ENCODE data around the gene MTUS2.
A peak's percentile ranks its signal among the peaks of the same experiment; 100 is the strongest.

Gene MTUS2

DNA sequence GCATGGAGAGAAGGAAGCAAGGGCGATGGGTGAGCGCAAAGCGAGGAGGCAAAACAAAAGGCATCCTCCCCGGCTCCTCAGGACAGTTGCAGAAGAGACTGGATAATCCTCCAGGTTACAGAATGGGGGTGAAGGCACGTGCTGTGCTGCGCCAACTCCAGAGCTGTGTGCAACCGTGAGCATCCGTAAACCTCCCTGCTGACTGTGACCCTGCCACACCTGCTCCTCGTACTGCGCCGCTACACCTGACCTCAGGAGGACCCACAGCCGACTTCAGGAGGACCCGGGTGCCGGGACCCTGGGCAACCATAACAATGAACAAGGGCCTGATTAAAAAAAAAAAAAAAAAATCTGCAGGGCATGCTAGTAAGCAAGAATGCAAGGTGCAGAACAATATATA is 706.6 kb downstream of the MTUS2 start:
- DNase-seq (ENCODE audit: low spot score) = no peak

DNA sequence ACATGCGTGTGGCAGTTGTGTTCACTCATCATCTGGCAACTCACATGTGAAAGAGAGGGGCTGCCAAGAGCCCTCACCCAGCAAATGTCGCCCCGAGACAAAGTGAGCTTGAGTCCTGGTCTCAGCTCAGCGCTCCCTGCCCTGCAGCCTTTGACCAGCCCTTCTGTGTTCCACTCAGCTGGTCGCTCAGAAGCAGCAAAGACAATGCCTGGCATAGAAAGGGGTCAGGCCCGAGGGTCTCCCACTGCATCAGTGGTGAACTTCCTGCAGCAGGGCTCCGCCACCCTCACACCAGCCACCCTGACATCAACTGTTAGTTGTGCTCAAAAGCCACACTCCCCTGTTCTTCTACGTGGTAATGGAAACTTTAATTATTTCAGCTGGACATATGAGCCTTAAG is 707.4 kb downstream of the MTUS2 start:
- DNase-seq (ENCODE audit: low spot score) = no peak

DNA sequence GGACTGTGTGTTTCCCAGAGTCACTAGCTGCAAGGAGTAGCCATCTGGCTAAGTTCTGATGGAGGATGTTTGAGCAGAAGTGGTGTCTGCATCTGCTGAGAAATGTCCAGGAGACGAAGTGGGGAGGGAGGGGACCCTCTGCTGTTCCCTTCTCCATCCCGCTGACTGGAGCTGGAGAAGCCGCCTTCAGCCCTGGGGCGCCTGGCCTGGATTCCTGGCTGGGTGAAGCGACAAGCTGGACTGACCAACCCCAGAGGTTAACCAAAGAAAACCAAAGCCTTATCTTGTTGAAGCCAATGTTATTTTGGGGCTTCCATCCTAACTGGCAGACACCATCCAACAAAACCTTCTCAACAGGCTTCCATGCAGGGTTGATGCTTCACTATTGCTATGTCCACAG is 707.8 kb downstream of the MTUS2 start:
- no peak for DNase-seq (ENCODE audit: low spot score)

DNA sequence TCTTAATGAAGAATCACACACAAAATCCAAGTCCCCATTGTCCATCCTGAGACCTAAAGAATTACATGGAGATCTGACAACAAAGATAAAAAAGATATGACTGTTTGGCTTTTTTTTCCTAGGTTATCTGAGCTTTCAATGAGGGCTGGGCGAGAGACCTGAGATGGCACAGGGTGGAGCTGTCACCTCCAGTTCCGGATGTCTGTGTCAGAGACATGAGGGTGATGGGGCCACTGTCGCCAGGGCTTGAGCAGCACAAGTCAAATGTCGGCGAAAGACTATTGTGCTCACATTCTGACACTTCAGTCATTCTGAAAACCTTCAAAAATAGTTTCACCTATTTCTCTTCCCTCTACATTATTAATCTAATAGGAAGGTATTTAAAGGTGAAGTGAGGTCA is 709.6 kb downstream of the MTUS2 start:
- DNase-seq (ENCODE audit: low spot score) = no peak

DNA sequence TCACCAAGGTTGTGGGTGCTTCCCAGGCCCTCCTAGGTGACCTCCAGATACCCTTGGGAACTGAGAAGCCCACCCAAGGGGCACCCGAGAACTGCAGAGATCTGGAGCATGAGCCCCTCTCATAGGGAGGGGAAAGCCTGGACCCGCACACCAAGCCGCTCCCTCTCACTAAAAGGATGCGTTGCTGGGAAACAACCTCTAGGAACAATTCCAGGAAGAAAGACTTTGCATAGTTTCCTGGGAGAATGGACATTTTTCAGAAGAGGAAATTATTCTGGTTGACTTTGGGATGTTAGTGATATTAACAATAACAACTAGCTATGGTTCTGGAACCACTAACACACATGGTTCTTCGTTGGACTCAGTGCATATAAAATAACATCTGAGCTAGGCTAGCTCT is 710.8 kb downstream of the MTUS2 start:
- DNase-seq (ENCODE audit: low spot score) = no peak

DNA sequence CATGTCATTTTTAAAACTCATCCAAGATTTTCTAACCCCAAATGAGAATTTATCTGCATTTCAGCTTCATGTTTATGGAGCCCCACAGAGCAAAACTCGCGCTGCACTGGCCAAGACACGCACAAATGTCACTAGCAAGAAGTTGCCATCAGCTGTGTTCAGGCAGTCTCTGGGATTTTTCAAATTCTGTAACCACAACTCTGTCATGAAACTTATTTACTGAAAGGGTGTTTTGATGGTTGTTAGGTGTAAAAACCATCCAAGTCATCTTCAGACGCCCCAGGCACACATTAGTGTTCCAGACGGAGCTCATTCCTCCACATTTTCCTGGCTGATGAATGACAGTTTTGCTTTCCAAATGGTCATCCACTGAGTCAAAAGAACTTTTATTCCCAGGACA is 712.0 kb downstream of the MTUS2 start:
- DNase-seq (ENCODE audit: low spot score) = no peak

DNA sequence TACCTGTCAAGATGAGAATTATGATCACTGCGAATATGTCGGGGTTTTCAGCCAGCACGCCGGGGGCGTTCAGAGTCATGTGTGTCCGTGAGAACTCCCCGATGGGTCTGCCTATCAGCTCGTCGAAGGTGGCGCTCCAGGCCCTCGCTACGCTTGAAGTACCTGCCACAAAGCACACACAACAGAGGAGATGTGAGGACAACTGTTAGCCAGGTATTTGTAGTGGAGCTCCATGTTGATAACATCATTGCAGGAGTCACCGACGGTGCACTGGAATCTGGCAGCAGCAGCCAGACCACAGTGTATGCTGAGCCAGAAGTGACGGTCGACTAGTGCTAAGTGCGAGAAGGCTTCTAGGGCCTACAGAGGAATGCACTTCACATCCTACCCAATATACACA is 712.7 kb downstream of the MTUS2 start:
- no peak for DNase-seq (ENCODE audit: low spot score)

DNA sequence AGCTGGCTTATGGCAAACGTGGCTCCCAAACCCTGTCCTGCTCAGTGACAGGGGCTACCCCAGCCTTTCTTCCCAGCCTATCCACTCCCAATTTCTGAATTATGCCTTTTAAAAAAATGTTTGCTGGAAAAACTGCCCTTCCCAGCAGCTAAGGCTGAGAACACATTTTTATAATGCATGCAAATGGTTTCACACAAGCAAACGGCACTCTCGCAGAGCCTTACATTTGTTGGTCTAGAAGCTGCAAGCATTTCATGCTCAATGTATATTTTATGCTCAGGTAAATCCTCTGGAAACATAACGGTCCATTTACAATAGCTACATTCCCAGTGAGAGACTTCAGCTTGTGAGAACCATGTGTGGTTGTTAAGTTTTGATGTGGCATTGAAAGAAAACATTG is 713.9 kb downstream of the MTUS2 start:
- DNase-seq (ENCODE audit: low spot score) = no peak

DNA sequence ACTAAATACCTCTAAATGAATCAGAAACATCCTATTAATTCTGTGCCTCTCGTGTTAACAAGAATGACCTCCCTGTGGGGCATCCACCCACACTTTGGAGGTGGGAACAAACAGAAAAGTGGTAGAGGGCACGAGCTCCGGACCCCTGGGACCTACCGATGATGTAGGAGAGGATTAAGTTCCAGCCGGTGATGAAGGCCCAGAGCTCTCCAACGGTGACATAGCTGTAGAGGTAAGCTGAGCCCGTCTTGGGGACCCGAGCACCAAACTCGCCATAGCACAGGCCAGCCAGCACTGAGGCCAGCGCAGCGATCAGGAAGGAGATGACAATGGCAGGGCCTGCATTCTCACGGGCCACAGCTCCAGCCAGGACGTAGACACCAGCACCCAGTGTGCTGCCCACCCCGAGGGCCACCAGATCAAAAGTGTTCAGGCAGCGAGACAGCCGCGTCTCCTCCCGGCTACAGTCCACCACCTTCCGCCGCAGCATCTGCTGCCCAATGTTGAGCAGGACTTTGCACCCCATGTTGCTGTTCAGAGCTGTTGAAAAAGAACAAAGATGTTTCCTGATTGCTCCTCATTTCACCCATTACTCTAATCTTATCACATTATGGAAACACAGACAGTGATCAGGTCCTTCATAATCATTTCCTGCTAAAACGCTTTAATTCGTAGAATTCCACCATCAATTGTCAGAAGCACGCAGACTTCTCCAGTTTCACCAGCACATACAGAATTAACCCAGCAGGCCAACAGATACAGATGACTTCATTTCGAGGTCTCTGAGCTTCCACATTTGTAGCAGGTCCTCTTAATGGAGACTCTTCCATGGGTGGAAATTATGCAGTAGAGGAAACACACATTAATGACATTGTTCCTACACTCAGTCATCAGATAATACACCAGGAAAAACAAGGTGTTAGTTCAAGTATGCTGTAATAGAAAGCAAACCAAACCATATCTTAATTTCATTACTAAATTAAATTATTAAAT is 715.8 kb downstream of the MTUS2 start:
- DNase-seq (ENCODE audit: low spot score) = no peak

DNA sequence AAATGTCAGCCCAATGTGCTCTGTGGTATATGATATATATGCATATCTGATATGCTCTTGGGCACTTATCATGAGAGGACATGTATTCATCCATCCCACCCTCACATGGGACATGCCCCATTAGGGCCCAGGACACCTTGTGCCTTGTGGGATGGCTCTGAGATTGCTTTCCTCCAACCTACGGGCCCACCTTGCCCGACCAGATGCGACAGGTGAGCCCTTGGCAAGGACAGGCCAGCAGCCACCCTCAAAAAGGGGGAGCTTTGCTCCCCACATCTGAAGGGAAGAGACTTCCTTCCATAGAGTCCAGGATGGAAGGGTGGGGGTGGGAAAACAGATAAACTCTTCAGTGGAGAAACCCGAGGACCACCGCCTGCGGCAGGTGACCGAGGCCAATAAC is 716.7 kb downstream of the MTUS2 start:
- no peak for DNase-seq (ENCODE audit: low spot score)

DNA sequence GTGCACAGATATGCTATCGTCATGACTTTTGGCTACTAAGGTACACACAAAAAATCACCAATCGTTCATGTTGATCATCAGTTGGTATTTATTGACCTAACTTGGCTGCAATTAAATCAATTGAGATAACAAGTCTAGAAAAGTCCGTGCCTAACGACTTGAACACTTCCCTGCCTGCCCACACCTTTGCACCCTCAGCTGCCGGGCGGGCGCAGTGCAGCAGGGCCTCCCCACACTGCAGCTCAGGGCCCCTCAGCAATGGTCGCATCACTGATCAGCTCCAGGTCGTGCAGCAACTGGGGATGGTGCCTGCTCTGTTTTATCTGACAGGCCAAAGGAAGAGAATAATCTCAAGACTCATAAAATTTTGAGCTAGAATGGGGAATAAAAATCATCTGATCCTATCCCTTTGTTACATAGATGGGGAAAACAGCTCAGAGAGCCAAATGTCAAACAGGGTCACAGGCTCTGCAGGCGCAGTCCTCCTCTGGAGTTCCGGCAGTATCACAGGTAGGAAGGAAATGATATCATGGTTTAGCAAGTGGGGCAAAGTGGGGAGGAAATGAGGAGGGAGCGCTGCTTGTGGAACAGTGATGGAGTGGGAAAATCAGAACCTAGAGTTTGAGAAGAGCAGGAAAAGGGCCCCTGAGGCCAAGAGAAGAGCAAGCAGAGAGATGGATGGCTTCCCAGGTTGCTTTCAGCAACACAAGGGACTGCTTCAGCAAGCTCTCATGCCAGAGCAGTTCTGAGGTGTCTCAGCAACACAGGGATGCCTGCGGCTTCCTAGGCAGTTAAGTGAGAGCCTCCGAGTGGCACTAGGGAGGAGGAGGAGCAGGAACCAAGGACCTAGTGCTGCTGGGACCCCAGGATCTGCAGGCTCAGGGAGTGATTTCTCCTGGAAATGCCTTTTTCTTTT is 717.9 kb downstream of the MTUS2 start:
- no peak for DNase-seq (ENCODE audit: low spot score)

DNA sequence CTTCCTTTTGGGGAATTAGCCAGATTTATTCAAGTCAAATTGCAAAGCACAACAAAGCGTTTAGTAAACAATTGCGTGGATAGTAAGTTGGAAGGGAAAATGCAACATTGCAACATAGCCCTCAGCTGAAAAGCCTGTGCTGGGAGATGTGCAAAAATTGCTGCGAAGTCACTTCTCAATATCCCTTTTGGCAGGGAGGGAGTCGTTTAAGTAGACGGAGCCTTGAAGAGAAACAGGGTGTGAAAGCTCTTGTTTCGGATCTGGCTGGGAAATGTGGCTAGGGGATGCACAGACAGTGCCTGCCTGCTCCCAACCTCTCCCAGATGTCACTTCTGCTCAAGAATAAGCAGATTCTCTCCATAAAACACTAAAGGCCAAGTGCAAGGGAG is 718.5 kb downstream of the MTUS2 start:
- no peak for DNase-seq (ENCODE audit: low spot score)

DNA sequence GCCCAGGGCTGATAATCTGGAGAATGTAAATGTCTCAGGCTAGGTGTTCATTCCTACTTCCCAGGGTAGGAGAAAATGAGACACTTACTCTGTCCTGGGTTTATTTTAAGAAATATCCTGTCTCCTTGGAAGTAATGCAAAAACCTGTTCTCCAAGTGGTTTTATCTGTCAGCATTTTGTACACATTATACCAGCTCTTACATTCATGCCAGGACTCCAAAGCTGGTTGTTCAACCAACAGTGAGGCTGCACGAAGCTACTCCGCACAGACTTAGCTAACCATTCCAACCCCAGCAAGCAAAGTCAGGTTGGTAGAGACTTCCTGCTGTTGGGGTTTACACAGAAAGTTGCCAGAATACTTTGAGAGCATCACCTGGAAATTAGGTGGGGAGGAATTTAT is 719.7 kb downstream of the MTUS2 start:
- no peak for DNase-seq (ENCODE audit: low spot score)

DNA sequence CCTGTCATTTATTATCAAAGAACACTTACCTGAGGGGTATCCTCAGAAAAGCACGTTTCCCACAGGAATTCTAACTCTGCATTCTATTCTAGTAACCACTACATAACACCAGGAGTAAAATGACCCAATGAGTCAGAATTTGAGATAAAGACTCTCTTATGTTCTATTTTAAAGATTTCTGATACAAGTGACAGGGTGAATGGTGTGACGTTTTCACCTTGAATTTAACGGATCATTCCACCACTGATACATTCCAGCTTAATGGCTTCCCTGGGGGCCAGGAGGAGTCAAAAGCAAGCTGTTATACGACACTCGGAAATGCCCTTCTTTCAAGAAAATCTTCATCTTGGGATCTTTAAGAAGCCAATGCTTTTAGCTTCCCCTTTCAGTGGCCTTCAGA is 720.2 kb downstream of the MTUS2 start:
- no peak for DNase-seq (ENCODE audit: low spot score)

DNA sequence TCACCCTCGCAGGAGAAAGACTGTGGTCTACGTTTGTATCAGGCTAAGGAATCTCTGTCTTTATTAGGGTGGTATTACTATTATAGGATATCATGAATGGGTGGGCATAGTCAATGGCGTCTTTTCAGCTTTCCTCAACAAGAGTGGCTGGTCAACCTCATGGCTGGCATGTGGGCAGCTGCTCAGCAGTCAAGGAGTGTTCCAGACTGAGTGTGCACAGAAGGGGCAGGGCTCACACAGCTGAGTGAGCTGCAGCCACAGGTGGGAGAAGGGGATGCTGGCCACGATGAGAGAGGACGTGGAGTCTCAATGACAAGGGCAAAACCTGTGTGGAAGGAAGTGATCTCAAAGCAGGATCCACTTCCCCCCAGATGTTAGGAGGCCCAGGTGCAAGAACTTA is 720.7 kb downstream of the MTUS2 start:
- no peak for DNase-seq (ENCODE audit: low spot score)

DNA sequence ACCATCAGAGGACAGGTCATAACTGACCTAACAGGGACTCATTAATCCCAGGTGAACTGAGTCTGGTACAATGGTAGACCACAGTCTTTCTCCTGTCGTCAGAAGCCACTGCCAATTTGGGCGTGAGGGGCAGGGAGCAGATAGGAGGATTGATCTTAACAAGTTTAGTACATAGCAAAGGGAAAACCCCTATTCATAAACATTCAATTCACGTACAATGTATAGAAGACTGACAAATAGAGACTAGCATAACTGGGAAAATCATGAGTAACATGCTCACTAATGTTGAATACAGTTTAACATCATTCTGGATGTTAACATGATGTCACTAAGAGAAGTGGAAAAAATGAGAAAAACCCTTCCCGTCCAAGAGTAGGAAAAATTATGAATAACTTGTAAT is 721.3 kb downstream of the MTUS2 start:
- DNase-seq (ENCODE audit: low spot score) = no peak

DNA sequence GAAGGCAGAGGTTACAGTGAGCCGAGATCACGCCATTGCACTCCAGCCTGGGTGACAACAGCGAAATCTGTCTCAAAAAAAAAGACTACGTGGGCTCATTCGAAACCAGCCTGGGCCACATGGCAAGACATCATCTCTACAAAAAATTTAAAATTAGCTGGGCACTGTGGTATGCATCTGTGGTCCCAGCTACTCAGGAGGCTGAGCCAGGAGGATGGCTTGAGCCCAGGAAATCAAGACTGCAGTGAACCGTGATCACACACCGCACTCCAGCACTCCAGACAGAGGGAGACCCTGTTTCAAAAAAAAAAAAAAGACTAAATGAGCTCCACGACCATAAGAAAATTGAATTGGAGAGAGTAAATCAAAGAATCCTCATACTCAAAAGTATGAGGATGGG is 722.2 kb downstream of the MTUS2 start:
- no peak for DNase-seq (ENCODE audit: low spot score)

DNA sequence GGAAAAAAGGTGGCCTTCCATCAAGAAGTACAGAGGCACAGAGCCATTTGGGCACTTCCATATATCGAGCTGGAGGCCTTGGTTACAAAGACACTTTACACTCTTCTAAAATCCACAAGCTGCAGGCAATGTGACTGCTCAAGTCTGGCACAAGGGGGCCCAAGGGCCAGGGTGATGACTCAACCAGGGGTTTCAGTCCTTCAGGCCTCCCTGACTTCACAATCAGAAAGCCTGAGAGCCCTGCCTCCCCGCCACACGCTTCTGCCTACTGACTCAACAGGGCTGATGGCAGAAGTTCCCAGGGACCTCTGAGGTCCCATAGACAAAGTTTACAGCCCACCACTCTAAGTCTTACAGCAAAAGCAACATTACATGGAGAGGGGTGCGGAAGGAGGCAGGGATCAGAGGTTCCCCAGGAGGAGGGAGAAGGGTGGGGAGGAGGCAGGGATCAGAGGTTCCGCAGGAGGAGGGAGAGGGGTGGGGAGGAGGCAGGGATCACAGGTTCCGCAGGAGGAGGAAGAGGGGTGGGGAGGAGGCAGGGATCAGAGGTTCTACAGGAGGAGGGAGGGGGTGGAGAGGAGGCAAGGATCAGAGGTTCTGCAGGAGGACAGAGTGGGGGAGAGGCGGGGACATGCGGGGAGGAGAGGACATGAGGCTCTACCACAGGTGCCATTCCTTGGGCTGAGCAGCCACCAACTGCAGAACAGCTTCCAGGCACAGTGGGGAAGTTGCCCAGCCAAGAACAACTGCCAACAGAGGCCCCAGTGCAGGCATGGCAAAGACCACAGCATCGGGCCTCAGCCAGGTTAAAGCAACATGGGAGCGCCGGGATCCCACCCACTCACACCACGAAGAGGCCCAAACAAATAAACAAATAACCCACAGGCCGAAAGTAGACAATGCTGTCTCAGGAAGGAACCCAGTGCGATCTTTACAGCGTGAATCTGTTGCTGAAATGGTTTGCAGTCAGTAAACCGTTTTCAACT is 723.4 kb downstream of the MTUS2 start:
- DNase-seq (ENCODE audit: low spot score) = peak; percentile 18

DNA sequence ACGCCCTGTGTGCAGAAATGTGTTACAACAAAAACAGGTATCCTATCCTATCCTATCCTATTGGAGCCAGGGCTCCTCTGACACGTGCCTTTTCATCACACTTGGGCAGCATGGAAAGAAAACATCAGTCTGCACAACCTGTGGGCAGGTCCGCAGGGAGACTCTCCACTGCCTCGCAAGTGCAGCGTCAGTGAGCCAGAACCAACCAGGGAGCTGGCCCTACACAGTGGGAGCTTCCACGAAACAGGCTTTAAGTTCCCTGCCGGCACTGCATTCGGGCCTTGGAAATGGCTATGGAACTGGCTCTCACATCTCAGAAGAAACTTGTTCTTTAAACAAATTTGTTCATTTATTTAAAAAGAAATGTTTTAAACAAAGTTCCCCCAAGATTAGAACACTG is 725.8 kb downstream of the MTUS2 start:
- DNase-seq (ENCODE audit: low spot score) = no peak

DNA sequence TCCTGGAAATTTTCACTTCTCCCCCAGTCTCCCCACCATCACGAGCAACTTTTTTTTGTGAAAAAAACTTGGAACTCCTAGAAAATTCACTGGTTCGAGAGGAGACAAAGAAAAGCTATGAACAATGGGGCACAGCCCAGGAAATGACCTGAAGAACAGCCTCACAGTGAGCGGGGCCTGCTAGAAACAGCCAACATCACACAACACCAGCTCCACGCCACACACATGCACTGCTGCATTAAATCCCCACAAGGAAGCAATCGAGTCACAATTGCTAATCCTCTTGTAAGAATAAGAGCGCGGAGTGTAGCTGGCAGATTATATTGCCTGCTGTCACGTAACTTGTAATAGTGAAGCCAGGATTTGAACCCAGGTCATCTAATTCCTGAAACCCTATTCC is 726.5 kb downstream of the MTUS2 start:
- DNase-seq (ENCODE audit: low spot score) = no peak

DNA sequence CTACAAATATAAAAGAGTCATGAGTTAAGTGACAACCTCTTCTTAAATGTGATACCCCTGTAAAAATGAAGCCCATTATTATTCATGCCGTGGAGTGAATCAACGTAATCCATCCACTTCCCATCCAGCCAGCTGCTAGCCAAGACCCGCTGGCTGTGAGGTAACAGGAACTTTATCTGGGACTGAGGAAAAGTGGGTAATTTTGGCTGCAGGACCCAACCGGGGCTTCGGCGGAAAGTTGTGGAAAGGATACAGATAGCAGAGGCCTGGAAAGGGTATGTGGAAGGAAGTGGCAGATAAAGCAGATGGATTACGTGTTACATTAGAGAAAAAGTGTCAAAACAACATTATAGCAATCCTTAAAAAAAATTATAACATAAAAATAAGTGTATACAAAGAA is 727.0 kb downstream of the MTUS2 start:
- DNase-seq (ENCODE audit: low spot score) = no peak

DNA sequence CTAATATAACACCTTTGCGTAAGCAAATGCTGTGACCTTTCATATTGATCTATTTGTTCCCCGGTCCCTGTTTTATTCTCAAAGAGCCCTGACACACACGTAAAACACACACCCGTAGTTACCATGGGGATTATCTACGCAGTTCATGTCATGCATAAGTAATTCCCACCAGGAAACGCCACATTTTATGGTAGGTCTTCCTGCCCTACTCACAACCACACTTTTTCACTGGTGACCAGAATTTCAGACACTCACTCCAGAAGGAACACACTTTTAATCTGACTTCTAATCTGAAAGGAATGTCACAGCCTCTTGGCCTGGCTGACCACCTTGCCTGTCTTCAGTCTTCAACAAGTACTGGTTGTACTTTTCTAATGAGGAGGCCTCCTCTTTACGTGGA is 728.6 kb downstream of the MTUS2 start:
- DNase-seq (ENCODE audit: low spot score) = peak; percentile 33
